ENCODE results near the gene ZNF195.
"Not testable (repeated sequence)": the region's sequence is repeated elsewhere in the genome, so short reads cannot be mapped to it uniquely, and the experiment has no call there.

Gene ZNF195

GRCh38 chr11:3346587-3346986, 32.4 kb downstream of the ZNF195 start:
- DNase-seq = no peak

GRCh38 chr11:3345736-3346135, 33.2 kb downstream of the ZNF195 start:
- DNase-seq = no peak

DNA sequence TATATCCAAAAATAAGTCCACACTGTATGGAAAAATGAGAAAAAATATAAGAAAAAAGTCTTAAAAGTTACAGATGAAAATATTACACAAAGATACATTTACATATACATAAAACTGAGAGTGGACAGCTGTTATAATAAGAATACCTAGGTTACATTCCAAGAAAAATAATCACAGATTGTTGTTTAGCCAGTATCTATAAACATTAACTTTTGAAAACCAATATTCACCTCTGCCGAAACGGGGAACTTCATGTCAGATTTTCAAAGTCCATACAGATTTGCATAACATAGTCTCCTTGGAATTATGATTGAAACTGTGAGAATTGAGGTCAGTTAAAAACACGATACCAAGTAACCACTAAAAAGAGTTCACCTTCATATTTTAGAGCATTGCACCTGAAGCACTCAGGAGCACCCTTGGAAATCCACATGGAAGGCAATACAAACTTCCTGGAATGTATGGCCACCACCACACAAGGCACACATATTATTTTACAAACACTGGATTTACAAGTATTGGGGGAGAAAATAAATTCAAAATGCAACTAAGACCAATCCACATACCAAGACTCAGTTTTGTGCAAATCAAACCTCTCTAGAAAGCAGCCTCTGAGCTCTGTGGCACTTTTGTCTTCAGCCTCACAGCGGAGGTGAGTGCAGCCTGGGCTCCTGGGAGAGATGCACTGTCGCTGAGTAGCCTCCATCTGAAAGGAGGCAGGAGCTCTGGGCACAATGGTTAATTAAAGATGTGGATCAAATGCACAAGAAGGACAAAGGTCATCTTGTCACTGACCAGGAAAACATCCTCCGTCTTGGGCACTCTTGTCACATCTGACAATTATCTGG, 34.4 kb downstream of the ZNF195 start:
- no peak for DNase-seq

- DNase-seq = no peak
These were observed 36.2 kb downstream of the ZNF195 start for GRCh38 chr11:3342709-3343108.

DNA sequence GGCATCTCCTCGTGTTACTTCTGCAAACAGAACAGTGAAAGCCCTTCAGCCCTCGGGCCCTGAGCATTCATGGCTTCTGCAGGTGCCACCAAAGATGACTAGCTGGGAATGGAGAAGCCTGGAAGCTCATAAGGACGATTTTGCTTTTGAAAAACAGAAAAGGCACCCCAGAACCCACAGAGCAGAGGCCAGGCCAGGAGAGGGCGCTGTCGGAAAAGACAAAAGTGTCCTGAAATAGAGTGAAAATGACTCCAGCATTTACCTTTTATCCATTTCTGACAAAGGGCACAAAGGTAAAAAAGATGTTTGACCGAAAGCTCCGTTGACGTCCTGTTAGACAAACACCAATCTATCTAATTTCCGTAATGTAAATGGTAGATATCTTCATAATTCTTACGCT, 37.6 kb downstream of the ZNF195 start:
- peak; percentile 57 to 66 for DNase-seq

GRCh38 chr11:3340025-3340424, 38.9 kb downstream of the ZNF195 start:
- no peak for DNase-seq

- DNase-seq = no peak
These were observed 39.7 kb downstream of the ZNF195 start for GRCh38 chr11:3339340-3339624.

- no peak for DNase-seq
These were observed 40.2 kb downstream of the ZNF195 start for GRCh38 chr11:3338569-3339339.

GRCh38 chr11:3336420-3336819, 42.5 kb downstream of the ZNF195 start:
- DNase-seq = not testable (repeated sequence)

DNA sequence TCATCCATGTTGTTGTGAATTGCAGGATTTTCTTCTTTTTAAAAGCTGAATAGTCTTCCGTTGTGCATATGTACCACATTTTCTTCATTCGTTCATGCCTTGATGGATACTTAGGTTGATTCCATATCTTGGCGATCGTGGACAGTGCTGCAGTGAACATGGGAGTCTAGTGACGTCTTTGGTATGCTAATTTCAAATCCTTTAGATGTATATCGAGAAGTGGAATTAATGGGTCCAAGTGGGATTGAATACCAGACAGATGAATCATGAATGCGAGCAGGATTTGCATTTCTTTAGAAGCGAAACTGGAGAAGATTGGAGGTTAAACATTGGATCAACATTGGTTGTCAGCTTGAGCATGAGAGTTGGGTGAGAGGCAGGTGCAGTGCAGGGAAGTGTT, 45.8 kb downstream of the ZNF195 start:
- DNase-seq = not testable (repeated sequence)

GRCh38 chr11:3331078-3331477, 47.9 kb downstream of the ZNF195 start:
- not testable (repeated sequence) for DNase-seq

DNA sequence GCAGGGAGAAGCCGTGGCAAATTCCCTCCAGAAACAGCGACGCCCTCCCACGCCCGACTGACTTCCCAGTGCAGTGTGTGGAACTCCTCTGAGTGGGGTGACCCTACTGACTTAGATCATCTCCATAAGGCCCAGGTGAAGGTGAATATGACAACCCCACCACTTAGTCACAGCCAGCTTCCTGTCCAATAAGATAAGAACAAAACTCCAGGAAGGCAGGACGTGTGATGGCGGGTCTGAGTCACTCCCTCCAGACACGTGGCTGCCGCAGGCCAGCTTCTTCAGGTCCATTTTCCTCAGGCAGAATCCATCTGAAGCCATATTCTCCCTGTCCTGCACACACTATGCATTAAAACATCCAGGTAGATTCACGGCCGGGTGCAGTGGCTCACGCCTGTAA, 48.9 kb downstream of the ZNF195 start:
- DNase-seq = not testable (repeated sequence)

- DNase-seq = not testable (repeated sequence)
These were observed 50.4 kb downstream of the ZNF195 start for GRCh38 chr11:3328503-3328902.

- not testable (repeated sequence) for DNase-seq
These were observed 52.5 kb downstream of the ZNF195 start for GRCh38 chr11:3326450-3326849.

GRCh38 chr11:3324724-3325123, 54.2 kb downstream of the ZNF195 start:
- not testable (repeated sequence) for DNase-seq
